HL-60/S4 treated with phorbol 12-myristate 13-acetate at 8.2 ng/mL for 4 days and 3 days (cell line): ENCODE measurements around the gene CDK5.
"Not testable (repeated sequence)": the region's sequence is repeated elsewhere in the genome, so short reads cannot be mapped to it uniquely, and the experiment has no call there.

ENCODE experiments used
- in situ Hi-C: fragments of 300-500 bp; cut with MboI; formaldehyde crosslinking; loops from 2 replicates; pipeline ENCODE4 v1.15.0; 2022; ENCODE audit warnings: low sequenced_read_pairs

CDK5 gene

GRCh38 chr7:151017370-151017952 is 40.2 kb downstream of the CDK5 start:
- in situ Hi-C loops = no loop called here

DNA sequence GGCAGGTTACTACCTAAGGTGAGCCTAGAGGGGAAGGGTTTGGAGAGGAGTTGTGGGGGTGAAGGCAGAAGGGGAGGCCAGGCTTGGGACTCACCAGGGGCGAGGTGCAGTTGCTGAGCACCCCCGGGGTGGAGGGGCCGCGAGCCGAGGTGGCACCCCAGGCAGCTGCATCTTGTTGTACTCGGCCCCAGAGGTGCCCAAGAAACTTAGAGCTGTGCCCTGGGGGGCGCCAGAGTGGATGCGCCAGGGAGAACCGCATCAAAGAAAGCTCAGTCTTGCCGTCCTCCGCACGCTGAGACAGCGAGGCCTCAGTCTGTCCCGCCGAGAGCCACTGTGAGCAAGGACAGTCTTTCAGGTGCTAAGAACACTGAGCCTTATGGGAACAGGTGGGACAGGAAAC is 40.8 kb downstream of the CDK5 start:
- in situ Hi-C loops = no loop called here

DNA sequence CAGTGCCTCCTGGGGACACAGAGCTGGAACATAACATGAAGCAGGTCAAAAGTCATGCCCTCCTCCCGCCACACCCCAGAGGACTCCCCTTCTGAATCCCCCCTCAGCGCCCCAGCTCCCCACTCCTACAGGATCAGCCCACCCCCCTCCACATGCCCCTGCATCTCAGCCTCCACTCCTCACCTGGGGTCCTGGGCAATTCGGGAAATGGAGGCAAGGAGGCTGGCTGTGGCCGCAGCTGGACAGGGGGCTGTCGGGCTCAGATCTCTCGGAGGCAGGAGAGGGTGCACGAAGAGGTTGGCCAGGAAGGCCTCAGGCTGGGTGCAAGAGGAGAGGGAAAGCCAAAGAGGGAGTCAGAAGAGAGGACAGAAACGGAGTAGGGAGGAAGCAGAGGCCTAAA is 41.2 kb downstream of the CDK5 start:
- in situ Hi-C loops = no loop called here

GRCh38 chr7:151015967-151016366 is 41.7 kb downstream of the CDK5 start:
- in situ Hi-C loops = no loop called here

GRCh38 chr7:151014950-151015349 is 42.7 kb downstream of the CDK5 start:
- in situ Hi-C loops = no loop called here

- in situ Hi-C loops = no loop called here
Observed at GRCh38 chr7:151013733-151014497, 43.8 kb downstream of the CDK5 start.

DNA sequence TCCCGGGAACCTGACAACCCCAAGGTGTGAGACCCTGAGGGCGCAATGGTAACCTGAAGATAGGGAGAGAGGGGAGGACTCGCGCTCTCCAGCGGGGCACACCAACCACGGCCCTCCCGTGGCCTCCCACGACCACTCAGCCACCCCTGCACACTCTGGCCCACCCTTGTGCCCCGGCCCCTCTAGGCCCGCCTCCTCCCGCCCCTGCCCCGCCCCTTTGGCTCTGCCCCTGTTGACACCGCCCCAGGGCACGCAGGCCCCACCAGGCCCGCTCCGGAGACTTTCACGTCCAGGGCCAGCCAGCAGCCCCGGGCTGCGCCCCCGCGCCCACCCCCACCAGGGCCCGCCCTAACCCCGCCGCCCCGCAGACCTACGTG is 44.4 kb downstream of the CDK5 start:
- in situ Hi-C loops = no loop called here

- in situ Hi-C loops = no loop called here
Observed at GRCh38 chr7:151012911-151013347, 44.8 kb downstream of the CDK5 start.

- in situ Hi-C loops = no loop called here
Observed at GRCh38 chr7:151012031-151012692, 45.5 kb downstream of the CDK5 start.

GRCh38 chr7:151011616-151012015 is 46.1 kb downstream of the CDK5 start:
- in situ Hi-C loops = not testable (repeated sequence)

- in situ Hi-C loops = no loop called here
Observed at GRCh38 chr7:151011097-151011409, 46.6 kb downstream of the CDK5 start.

DNA sequence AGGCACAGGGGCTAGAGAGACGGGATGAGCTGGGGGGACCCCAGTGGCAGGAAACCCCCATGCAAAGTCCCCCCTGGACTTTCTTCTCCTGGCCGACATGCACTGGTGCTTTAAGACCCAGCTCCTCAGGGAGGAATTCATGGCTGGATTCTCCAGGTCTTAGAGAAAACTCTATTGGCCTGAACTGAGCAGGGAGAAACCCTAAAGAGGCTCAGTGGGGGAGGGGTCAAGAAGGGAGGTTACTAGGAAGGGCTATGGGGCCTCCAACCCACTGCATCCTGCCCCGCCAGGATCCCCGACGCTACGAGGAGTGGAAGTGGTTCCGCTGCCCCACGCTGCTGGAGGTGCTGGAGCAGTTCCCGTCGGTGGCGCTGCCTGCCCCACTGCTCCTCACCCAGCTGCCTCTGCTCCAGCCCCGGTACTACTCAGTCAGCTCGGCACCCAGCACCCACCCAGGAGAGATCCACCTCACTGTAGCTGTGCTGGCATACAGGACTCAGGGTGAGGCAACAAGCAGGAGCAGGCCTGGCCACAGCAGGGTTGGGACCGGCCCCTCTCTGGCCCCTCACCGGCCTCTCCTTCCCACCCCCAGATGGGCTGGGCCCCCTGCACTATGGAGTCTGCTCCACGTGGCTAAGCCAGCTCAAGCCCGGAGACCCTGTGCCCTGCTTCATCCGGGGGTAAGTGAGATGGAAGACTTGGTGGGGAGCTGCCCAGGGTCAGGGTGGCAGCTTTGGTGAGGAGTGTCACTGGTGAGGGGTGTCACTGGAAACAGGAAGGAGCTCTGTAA is 47.2 kb downstream of the CDK5 start:
- in situ Hi-C loops = no loop called here

- in situ Hi-C loops = no loop called here
Observed at GRCh38 chr7:151010037-151010306, 47.7 kb downstream of the CDK5 start.

DNA sequence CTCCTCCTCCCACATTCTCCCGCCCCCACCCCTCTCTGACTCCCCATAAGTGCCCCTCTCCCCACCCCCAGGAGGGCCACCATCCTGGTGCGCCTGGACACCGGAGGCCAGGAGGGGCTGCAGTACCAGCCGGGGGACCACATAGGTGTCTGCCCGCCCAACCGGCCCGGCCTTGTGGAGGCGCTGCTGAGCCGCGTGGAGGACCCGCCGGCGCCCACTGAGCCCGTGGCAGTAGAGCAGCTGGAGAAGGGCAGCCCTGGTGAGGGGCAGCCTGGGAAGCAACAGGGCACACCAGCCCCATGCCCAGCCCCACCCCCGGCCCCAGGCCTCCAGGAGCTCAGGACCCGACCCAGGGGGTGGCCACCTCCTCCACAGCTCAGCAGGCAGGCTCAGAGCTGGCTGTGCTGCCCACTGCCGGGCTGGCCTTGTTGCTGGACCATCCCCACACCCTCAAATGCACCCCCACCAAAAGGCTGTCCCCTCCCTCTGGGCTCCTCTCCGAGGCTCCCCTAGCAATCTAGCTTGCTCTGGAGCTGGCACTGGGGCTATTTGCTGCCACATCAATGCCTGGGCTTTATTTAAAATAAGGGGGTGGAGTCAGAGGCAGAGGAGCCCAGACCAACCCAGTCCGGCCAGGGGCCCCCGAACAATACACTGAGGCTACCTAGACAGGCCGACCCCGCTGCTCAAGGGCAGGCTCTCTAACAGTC is 48.2 kb downstream of the CDK5 start:
- in situ Hi-C loops = no loop called here

GRCh38 chr7:151008511-151009323 is 49.0 kb downstream of the CDK5 start:
- in situ Hi-C loops = no loop called here

DNA sequence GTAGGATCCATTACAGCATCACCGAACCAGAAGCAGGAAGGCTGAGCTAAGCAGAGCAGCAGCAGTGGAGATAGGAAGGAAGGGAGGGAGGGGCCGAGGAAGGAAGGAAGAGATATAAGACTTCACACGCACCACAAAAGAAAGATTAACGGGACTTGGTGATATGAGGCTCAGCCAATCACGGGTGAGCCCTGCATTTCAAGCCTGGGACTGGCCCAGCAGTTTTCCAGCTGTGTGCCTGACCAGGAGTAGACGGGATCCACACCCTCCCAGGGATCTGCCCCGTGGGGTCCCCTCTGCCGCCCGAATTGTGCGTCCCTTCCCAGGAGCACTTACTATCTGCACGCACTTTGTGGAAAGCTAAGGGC is 49.6 kb downstream of the CDK5 start:
- in situ Hi-C loops = no loop called here

DNA sequence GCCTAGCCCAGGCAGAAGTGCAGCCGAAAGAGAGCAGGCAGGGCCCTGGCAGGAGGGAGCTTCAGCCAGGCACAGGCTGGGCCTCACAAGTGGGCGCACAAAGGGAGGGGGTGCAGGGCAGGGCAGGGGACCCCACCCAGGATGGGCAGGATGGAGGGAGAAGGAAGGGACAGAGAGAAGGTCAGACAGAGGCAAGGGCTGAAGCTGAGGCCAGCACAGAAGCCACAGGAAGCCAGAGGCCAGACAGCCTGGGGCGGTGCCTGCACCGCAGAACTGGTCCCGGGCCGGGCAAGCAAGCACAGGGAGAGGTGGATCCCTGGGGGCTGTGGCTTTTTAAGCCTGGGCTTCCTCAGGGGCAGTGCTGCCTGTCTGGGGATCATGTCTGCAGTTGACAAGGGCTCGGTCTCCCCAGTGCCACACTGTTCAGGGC is 50.2 kb downstream of the CDK5 start:
- in situ Hi-C loops = no loop called here

GRCh38 chr7:151006590-151007300 is 51.0 kb downstream of the CDK5 start:
- in situ Hi-C loops = no loop called here

- in situ Hi-C loops = no loop called here
Observed at GRCh38 chr7:151005566-151005965, 52.1 kb downstream of the CDK5 start.
